AG20443 (cell line): ENCODE data around the gene CLTCL1.

Source experiments
- DNase-seq: peaks from one replicate; pipeline ENCODE4 v3.0.0; 2012; ENCODE audit warnings: low spot score, mixed read lengths

CLTCL1 gene

DNA sequence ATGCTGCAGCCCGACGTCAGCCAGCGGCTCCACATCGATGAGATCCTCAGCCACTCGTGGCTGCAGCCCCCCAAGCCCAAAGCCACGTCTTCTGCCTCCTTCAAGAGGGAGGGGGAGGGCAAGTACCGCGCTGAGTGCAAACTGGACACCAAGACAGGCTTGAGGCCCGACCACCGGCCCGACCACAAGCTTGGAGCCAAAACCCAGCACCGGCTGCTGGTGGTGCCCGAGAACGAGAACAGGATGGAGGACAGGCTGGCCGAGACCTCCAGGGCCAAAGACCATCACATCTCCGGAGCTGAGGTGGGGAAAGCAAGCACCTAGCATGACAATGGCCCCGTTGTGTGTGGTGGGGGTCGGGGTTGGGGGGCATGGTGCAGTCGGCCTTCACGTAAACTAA lies 159.4 kb downstream of the CLTCL1 start:
- no peak for DNase-seq

DNA sequence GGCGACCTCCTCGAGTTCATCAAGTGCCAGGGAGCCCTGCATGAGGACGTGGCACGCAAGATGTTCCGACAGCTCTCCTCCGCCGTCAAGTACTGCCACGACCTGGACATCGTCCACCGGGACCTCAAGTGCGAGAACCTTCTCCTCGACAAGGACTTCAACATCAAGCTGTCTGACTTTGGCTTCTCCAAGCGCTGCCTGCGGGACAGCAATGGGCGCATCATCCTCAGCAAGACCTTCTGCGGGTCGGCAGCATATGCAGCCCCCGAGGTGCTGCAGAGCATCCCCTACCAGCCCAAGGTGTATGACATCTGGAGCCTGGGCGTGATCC lies 159.9 kb downstream of the CLTCL1 start:
- no peak for DNase-seq

- no peak for DNase-seq
Measured at GRCh38 chr22:19130959-19131684, 160.4 kb downstream of the CLTCL1 start, which contains the start of gene TSSK2. Gene TSSK2 (plus strand): TSS chr22:19131308. CDS start chr22:19131400, 92 bp downstream.

GRCh38 chr22:19129871-19130270 lies 161.6 kb downstream of the CLTCL1 start:
- DNase-seq: no peak
